ENCODE measurements around the gene CREBL2.
"Not testable (repeated sequence)": the region's sequence is repeated elsewhere in the genome, so short reads cannot be mapped to it uniquely, and the experiment has no call there.

The CREBL2 gene

DNA sequence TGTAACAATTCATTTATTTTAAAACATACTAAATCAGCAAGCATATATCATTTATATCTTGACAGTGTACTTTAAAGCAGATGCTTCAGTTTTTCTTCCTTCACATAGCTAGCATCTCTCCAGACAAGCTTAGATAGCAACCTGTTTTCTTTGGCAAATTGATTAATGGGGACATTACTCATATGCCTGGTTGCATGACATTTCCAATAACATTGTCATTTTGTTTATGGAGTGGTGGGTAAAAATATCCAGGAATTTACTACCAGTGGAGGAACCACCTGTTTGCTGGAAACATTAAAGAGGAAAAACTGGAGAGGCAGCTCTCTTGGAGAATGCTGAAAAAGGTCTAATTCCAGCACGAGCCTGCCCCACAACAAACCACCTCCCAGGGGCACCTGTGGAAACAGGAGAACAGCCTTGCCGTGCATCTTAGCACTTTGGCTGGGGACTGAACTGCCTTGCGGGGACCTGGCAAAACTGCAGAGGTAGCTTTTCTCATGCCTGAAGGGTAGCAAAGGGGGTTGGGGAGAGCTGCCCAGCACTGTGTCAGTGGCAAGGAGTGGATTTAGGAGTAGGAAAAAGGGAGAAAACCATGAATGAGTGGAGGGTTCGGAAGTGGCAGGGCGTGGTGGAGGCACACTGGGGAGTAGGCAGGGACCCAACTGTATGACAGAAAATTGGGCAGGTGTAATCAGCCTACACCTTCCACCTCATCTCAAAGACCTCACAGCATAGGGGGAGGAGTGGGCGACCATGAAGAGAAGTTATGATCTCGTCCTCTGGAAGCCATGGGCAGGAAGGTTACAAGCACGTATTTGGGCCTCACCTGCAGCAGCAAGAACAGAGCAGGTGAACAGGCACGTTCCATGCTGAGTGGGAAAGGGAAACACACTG lies 11.7 kb upstream of the CREBL2 start:
- no peak for DNase-seq

DNA sequence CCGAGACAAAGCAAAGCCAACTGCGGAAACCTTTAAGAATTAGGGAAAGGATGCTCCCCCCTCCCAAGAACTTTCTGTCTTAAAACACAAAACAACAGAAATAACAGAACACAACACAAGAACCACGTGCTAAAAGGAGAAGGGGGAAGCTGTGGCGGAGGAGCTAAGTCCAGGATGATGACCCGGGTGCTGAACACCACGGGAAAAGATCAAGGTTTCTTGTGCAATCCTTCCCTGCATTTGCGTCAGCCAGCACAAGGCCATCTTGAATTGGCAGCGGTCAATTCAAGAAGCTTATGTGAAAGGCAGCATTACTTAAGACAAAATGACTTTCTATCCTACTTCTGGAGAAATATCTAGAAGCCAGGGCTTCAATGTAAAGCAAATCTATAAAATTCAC lies 11.0 kb upstream of the CREBL2 start:
- no peak for DNase-seq

DNA sequence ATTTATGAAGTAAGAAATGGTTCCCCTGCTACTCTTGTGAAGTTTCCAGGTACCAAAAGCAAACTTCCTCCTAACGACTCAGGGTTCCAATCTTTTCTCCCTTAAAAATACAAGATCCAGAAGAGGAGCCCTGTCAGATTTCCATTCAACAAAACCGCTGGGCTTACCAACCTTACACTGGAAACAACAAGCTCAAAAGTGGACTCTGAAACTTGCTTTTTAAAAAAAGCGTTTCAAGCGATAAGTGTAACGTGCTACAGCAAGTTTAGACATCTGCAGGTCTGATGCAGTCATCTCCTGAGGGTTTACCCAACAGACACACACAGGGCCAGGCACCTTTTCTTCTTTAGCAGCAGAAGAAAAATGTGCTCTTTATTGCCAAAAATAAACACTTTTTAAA lies 6.9 kb upstream of the CREBL2 start:
- DNase-seq: no peak

DNA sequence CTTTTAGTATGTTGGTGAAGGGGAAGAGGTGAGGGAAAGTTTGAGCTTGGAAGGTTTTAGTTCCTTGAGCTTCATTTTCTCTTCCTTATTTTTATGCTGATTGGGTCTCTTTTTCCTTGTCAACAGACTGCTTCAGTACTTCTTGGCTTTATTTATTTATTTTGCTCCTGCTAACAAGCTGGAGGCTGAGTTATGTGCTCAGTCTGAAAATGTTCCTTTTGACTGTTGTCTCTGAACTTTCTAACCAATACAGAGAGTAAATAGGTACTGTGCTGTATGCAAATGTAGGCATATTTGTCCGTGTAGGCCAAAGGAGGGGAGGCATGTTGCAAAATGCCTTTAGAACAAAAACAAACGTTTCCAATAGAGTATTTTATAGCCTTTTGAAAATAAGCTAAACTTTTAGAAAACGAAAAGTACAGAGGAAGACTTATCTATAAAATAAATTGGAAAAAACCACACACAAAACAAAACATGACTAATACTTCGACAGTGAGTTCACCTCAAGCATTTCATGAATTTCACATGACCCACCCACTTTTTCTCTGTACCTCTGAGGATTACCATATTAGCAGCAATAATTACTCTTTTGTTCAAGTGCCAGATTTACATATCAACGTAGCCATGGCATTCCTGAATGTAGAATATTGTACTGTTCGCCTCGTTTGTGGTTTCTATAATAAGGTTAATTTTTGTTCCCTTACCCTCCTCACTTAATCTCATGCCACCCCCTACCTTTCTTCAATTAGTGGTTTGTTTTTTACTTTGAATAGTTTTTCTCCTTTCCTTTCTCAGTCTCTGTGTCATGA lies 4.7 kb upstream of the CREBL2 start:
- DNase-seq: no peak

DNA sequence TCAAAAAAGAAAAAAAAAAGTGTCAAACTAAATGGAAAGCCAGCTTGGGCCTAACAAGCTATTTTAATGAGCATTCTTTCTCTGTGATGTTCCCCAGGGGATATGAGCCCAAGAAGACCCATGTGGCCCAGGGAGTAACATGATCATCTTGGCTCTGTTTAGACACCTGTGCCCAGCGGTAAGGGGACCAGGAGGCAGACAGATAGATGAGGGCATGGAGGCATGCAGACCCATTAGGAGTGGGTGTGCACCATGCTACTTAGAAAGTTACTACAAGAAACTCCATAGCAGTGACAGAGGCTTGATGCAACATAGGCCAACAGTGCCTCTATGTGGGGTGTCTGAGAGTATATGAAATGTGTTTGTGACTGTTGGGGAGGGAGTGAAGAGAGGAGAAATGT lies 3.1 kb upstream of the CREBL2 start:
- no peak for DNase-seq

DNA sequence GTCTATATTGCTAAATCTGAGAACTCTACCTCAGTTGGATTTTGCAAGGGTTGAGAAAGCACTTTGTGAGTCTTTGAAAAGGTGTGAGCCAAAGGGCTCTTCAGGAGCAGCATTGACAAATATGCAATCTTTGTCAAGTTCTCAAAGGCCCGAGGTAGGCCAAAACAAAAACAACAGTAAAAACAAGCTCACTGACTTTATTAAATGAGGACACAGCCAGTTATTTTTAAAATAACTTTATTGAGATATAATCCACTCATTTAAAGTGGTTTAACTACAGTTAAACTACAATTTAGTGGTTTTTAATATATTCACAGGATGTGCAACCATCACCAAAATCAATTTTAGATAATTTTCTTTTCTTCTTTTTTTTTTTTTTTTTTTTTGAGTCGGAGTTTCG lies 2.0 kb upstream of the CREBL2 start:
- DNase-seq: no peak

DNA sequence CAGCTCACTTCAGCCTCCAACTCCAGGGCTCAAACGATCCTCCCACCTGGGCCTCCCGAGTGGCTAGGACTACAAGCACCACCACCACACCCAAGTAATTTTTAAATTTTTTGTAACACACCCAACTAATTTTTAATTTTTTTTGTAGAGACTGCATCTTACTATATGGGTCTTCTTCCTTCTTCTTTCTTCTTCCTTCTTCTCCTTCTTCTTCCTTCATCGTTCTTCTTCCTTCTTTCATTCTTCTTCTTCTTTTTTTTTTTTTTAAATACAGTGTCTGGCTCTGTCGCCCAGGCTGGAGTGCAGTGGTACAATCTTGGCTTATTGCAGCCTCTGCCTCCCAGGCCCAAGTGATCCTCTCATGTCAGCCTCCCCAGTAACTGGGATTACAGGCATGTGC lies 965 bp upstream of the CREBL2 start:
- no peak for DNase-seq

DNA sequence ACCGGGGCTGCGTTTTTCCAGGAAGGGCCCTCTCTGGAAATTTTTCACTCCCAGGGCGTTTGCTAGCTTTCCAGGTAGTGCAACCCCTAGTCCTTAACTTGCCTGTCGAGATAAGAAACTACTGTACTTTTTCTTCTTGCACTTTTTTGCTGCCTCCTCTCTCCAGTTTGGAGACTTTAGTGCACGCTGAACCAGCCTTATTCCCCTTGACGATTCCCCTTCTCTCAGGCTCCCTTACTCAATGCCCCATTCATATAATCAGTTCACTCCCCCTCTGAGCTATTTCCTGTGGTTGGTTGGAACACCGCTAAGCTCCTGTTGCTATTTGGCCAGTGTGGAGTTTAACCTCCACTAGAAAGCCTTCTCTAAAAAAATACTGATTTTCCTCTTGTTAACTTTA lies 682 bp downstream of the CREBL2 start:
- no peak for DNase-seq

DNA sequence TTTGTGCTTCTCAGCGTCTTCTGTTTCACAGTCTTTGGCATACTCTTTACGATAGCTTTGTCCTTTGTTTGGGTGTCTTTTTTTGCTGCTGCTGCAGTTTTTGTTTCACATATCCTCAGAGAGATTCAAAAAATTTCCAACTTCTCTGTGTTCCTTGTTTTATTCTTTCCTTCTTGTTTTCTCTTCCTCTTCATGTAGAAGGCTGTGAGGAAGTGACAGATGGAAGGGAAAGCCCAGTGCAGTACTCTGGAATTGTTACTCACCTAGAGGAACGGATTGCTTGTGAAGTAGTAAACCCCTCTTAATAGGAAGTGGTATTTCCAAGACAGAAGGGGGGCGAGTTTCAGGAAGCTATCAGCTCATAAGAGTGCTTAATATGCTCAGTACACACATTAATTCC lies 1.7 kb downstream of the CREBL2 start:
- no peak for DNase-seq

DNA sequence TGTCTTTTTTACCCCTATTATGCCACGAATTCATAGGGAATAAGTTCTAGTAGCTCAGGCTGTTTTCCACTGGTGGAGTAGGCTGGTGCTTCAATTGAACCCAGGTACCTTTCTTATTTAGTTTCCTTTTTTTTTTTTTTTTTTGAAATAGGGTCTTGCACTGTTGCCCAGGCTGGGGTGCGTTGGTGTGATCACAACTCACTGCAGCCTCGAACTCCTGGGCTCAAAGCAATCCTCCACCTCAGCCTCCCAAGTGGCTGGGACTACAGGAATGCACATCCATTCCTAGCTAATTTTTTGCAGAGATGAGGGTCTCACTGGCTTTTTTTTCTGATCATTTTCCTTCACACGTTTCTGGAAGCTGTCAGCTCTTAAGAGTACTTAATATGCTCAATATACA lies 2.7 kb downstream of the CREBL2 start:
- no peak for DNase-seq

DNA sequence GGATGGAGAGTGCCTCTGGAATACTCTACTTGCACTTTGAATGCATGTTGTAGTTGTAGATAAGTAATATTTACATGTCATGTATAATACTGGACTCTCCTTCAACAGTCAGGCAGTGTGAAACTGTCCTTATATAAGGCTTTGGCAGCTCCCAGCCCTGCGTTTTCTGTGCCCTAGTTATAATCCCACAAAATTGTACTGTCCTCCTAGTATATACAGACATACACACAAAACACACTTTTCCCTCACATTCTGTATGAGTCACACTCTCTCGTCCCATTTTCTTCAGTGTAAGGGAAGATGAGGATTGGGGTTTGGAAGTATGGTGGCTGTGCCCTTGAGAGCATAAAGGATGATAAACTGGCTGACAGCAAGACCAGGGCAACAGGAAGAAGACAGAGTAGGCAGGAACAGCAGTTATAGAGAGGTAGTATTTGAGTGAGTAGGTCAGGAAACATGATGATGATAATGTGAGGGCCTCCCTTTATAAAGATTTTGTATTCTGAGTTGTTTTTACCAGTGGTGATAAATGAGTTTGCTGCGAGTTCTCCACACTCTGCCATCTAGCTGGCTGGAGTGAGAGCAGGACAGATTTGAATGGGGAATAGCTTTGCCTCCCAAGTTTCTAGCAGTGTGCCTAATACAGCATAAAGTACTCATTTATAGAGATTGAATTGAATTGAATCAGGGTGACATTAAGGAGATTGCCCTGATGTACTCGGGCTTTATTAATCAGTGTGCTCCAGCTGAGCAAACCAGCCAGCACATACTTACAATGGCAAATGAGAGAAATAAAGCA lies 5.0 kb downstream of the CREBL2 start:
- no peak for DNase-seq

DNA sequence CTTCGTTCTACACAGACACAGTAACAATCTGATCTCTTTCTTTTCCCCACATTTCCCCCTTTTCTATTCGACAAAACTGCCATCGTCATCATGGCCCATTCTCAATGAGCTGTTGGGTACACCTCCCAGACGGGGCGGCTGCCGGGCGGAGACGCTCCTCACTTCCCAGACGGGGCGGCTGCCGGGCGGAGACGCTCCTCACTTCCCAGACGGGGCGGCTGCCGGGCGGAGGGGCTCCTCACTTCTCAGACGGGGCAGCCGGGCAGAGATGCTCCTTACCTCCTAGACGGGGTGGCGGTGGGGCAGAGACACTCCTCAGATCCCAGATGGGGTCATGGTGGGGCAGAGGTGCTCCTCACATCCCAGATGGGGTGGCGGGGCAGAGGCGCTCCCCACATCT lies 6.4 kb downstream of the CREBL2 start:
- not testable (repeated sequence) for DNase-seq

DNA sequence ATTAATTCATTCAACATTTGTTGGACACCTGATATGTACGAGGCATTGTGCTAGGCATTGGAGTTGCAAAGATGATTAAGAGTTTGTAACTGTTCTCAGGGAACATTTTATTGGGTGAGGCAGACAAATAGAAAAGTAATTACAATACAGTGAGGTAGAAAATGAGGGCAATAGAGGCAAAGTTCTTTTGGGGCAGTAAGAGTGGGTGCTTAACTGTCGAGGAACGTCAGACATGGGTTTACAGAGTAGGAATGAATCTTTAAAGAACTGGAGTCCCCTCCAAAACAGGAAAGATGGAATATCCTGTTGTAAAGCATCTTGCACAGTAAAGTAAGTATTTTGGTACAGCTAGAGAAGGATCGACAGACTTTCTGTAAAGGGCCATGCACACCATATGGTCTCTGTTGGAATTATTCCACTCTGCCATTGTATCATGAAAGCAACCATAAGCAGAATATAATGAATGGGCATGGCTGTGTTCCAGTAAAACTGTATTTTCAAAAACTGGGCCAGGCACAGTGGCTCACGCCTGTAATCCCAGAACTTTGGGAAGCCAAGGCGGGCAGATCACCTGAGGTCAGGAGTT lies 9.1 kb downstream of the CREBL2 start:
- DNase-seq: peak; percentile 96

DNA sequence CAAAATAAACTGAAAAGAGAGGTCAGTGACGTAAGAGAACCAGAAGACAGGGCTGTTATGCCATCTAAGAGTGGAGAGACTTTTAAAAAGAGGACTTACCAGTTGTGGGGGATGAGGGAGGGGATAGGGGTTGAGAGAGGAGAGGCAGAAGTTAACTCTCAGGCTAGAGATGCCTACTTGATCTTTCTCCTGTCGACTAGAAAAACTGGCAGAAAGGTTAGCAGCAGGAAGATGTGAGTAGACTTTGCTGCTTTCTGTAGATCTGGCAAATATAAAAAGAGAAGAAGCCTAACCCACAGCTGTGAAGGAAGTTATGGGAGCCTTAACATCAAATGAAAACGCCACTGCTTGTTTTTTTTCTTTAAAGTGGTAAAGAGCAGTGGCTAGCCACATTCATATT lies 10.7 kb downstream of the CREBL2 start:
- no peak for DNase-seq

DNA sequence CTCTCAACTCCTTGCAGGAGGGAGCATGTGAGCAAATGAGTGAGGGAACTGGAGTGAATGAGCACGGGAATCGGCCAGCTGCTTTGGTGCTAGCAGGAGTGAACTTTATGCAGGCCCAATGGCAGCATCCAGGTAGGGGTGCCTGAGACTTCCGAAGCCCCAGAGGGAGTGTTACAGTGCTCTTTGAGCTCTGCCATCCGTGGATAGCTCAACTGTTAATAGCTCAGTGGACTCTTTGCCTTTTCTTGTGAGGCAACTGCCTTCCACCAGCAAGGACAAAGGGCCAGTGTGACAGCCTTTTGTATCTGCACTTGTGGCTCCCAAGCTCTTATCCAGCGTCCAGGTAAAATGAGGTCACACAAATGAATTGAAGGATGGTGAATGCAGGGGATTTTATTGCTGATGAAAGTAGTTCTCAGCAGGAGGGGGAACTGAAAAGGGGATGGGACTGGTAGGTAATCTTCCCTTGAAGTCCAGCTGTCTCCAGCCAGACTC lies 12.9 kb downstream of the CREBL2 start:
- no peak for DNase-seq

DNA sequence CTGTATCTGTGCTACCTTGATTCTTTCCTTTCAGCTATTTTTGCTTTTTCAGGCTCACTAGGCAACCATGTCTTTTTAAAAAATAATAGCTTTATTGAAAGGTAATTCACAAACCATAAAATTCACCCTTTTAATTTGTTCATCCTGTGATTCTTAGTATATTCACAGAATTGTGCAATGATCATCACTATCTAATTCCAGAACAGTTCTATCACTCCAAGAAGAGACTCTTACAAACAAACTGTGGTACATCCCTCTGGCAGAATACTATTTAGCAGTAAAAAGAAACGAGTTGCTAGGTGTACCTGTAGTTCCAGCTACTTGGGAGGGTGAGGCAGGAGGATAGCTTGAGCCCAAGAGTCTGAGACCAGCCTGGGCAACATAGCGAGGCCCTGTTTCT lies 14.8 kb downstream of the CREBL2 start:
- DNase-seq: no peak

DNA sequence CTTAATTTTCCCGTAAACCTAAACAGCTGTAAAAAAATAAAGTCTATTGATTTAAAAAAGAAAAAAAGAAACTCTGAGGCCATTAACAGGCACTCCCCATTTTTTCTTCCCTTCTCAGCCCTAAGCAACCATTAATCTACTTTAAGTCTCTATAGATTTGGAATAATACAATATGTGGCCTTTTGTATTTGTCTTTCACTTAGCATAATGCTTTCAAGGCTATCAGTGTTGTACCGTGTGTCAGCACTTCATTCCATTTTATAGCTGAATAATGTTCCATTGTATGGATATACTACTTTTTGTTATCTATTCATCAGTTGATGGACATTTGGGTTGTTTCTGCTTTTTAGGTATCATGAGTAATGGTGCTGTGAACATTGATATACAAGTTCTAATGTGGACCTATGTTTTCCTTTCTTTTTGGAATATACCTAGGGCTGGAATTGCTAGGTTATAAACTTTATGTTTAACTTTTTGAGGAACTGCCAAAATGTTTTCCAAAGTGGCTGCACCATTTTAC lies 15.7 kb downstream of the CREBL2 start:
- DNase-seq: no peak

DNA sequence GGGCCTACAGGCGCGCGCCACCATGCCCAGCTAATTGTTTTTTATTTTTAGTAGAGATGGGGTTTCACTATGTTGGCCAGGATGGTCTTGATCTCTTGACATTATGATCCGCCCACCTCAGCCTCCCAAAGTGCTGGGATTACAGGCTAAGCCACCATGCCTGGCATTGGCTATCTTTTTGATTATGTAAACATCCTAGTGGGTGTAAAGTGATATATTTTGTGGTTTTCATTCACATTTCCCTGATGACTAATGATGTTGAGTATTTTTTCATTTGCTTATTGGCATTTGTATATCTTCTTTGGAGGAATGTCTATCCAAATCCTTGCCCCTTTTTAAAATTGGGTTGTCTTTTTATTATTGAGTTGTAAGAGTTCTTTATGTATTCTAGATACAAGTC lies 16.3 kb downstream of the CREBL2 start:
- no peak for DNase-seq

DNA sequence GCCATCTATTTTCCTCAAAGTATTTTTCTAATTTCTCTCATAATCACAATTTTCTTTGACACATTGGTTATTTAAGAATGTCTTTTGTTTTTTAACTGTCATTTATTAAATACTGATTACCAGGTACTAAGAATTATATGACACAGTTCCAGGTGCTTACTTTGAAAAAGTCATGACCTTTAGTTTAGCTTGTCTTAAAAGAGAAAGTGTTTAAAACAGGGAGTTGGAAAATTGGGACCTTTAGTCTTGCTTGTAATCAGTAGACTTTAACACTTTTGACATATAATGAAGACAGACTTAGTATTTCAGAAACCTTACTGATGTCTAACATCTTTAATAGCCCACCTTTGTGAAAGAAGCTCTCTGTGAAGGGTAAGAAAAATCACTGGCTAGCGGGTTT lies 19.2 kb downstream of the CREBL2 start:
- DNase-seq: no peak

DNA sequence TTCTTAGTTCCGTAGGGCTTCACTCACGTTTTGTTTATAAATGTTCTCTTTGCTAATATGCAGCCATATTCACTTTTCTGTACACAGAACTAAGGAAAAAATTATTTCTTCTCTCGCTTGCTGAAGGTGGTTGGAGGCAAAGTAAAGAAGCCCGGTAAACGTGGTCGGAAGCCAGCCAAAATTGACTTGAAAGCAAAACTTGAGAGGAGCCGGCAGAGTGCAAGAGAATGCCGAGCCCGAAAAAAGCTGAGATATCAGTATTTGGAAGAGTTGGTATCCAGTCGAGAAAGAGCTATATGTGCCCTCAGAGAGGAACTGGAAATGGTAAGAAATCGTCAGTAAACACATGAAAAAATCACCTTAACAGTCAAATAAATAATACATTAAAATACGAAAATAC lies 24.0 kb downstream of the CREBL2 start:
- no peak for DNase-seq

DNA sequence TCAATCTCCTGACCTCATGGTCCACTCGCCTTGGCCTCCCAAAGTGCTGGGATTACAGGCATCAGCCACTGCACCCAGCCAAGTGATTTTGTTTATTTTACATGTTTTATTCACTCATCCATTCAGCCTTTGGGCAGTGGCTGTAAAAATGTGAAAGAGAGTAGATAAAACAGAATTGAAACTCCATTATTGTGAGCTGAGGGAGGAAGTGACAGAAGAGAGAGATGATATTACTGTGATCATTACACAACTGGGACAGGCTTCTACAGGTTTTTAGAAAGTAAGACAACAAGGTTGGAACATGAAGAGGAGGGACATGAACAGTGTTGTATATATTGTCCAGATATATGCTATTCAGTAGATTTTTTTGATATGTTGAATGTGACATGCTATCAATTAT lies 25.0 kb downstream of the CREBL2 start:
- DNase-seq: no peak

DNA sequence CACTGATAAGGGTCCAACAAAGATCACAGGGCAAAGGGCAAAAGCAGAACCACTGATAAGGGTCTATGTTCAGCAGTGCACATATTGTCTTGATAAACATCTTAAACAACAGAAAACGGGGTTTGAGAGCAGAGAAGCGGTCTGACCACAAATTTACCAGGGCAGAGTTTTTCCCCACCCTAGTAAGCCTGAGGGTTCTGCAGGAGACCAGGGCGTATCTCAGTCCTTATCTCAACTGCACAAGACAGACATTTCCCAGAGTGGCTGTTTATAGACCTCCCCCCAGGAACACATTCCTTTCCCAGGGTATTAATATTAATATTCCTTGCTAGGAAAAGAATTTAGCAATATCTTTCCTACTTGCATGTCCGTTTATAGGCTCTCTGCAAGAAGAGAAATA lies 28.3 kb downstream of the CREBL2 start:
- not testable (repeated sequence) for DNase-seq

DNA sequence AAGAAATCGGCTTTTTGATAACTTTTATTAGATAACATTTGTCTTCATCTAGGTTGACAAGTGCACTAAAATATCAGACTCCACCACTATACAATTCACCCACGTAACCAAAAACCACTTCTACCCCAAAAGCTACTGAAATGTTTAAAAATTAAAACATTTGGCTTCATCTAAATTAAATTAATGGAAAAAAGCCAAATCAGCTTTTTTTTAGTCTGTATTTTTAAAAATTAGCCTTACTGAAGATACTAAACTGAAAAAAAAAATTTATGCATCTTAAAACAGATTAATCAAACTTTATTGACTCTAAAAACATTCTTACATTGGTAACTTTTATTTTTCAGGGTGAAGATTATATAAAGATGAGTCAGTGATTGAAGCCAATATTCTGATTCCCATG lies 30.0 kb downstream of the CREBL2 start:
- no peak for DNase-seq

Data from NCI-H446 treated with DMSO at 0.1 percent for 48 hours (cell line).